ENCODE data around the gene KCNJ10. TPM values are rescaled to one million over a fixed set of nuclear protein-coding genes. Genes with fewer than 3 reads are reported as not detected.

KCNJ10 gene
- total RNA-seq, 1 donor from 2014 or later = not detected

- DNase-seq (ENCODE audit: low read depth, low spot score) = no peak
These were observed 78.4 kb downstream of the KCNJ10 start for GRCh38 chr1:159991513-159991912.

- DNase-seq (ENCODE audit: low read depth, low spot score) = no peak
These were observed 80.0 kb downstream of the KCNJ10 start for GRCh38 chr1:159990005-159990404.

GRCh38 chr1:159989581-159989980 is 80.4 kb downstream of the KCNJ10 start:
- no peak for DNase-seq (ENCODE audit: low read depth, low spot score)

GRCh38 chr1:159988006-159988405 is 82.0 kb downstream of the KCNJ10 start:
- no peak for DNase-seq (ENCODE audit: low read depth, low spot score)

GRCh38 chr1:159987186-159987585 is 82.8 kb downstream of the KCNJ10 start:
- DNase-seq (ENCODE audit: low read depth, low spot score) = no peak

GRCh38 chr1:159986531-159986930 is 83.4 kb downstream of the KCNJ10 start:
- DNase-seq (ENCODE audit: low read depth, low spot score) = no peak

GRCh38 chr1:159986093-159986492 is 83.9 kb downstream of the KCNJ10 start:
- no peak for DNase-seq (ENCODE audit: low read depth, low spot score)

GRCh38 chr1:159985473-159985872 is 84.5 kb downstream of the KCNJ10 start:
- DNase-seq (ENCODE audit: low read depth, low spot score) = no peak

GRCh38 chr1:159983681-159984080 is 86.3 kb downstream of the KCNJ10 start:
- no peak for DNase-seq (ENCODE audit: low read depth, low spot score)

GRCh38 chr1:159982280-159982679 is 87.7 kb downstream of the KCNJ10 start:
- DNase-seq (ENCODE audit: low read depth, low spot score) = no peak

- DNase-seq (ENCODE audit: low read depth, low spot score) = no peak
These were observed 88.5 kb downstream of the KCNJ10 start for GRCh38 chr1:159981351-159982055.

- DNase-seq (ENCODE audit: low read depth, low spot score) = no peak
These were observed 89.2 kb downstream of the KCNJ10 start for GRCh38 chr1:159980786-159981185.

GRCh38 chr1:159980076-159980475 is 89.9 kb downstream of the KCNJ10 start:
- DNase-seq (ENCODE audit: low read depth, low spot score) = no peak

- DNase-seq (ENCODE audit: low read depth, low spot score) = no peak
These were observed 90.7 kb downstream of the KCNJ10 start for GRCh38 chr1:159979257-159979656.

- no peak for DNase-seq (ENCODE audit: low read depth, low spot score)
These were observed 91.9 kb downstream of the KCNJ10 start for GRCh38 chr1:159978107-159978398.

GRCh38 chr1:159977364-159978106 is 92.4 kb downstream of the KCNJ10 start:
- no peak for DNase-seq (ENCODE audit: low read depth, low spot score)

- no peak for DNase-seq (ENCODE audit: low read depth, low spot score)
These were observed 95.5 kb downstream of the KCNJ10 start for GRCh38 chr1:159974350-159974965.

GRCh38 chr1:159973350-159973940 is 96.5 kb downstream of the KCNJ10 start:
- DNase-seq (ENCODE audit: low read depth, low spot score) = no peak

- no peak for DNase-seq (ENCODE audit: low read depth, low spot score)
These were observed 97.3 kb downstream of the KCNJ10 start for GRCh38 chr1:159972443-159973205.

GRCh38 chr1:159970932-159971342 is 99.0 kb downstream of the KCNJ10 start:
- no peak for DNase-seq (ENCODE audit: low read depth, low spot score)

GRCh38 chr1:159968901-159969300 is 101.1 kb downstream of the KCNJ10 start:
- DNase-seq (ENCODE audit: low read depth, low spot score) = no peak

GRCh38 chr1:159965263-159965662 is 104.7 kb downstream of the KCNJ10 start:
- DNase-seq (ENCODE audit: low read depth, low spot score) = no peak

All from pulmonary artery endothelial cell (primary cell).